HCT116 (cell line): Measurements from ENCODE around the gene INSRR. TPM values are rescaled to one million over a fixed set of nuclear protein-coding genes. Genes with fewer than 3 reads are reported as not detected.

Experiments
- ATAC-seq: fragments of 200-7000 bp; cut with Tn5 transposase; 2 replicates; pipeline ENCODE4 v1.9.1; 2020; ENCODE audit warnings: mild to moderate bottlenecking, moderate library complexity
- BruUV-seq: library from RNA; stranded (reverse); fragments of 400-500 nt; replicated peaks from 2 replicates; lab custom pipeline; 2021; lab: Mats Ljungman, UMichigan
- CTCF ChIA-PET: fragments of 300-600 bp; sonication (Branson Sonifier 250); formaldehyde crosslinking; loops from one replicate; lab custom pipeline; 2021; ENCODE audit warnings: antibody characterized with exemption; lab: Charles Lee
- POLR2A ChIA-PET: fragments of 300-600, 350-600 bp; sonication (Branson Sonifier 250); formaldehyde crosslinking; loops from one replicate; lab custom pipeline; 2021; ENCODE audit warnings: antibody characterized with exemption; lab: Charles Lee
- RAD21 ChIA-PET, 2 experiments: fragments of 300-600 bp; sonication (Branson Sonifier 250); formaldehyde crosslinking; loops; one replicate each; lab custom pipeline; 2023; ENCODE audit warnings: low total read pairs in 2 of 2; ENCODE audit not compliant: uncharacterized antibody in 2 of 2, unreplicated experiment in 2 of 2, low non-redundant PET in 1 of 2; lab: Charles Lee
- DNase-seq: peaks from one replicate; pipeline ENCODE4 v3.0.0-alpha.2; 2010; ENCODE audit warnings: low read depth, low spot score
- H2AFZ ChIP-seq: fragments of 200-600 bp; shearing (Covaris generic), sonication (generic); 2 replicates; pipeline ENCODE4 v1.6.1; 2017; ENCODE audit warnings: low read depth, mixed run types, mixed read lengths, antibody characterized with exemption, low read length; ENCODE audit not compliant: poor library complexity, severe bottlenecking
- H3K27ac ChIP-seq: 2 replicates; pipeline ENCODE4 v1.5.1; 2012; ENCODE audit warnings: low read depth, low read length
- H3K27me3 ChIP-seq: fragments of 200-600 bp; sonication (generic); 2 replicates; pipeline ENCODE4 v1.6.1; 2016; ENCODE audit warnings: mixed run types, low read length, mixed read lengths; ENCODE audit not compliant: insufficient read depth
- H3K36me3 ChIP-seq, 2 experiments: fragments of 200-500 bp in 1 of 2; fragments of 200-600 bp in 1 of 2; sonication (Bioruptor generic) in 1 of 2; sonication (generic) in 1 of 2; 2 replicates each; pipeline versions ENCODE4 v1.5.1 to v1.6.1; 2014 to 2016; ENCODE audit warnings: low read length in 2 of 2, inconsistent platforms in 1 of 2, mixed read lengths in 1 of 2, mixed run types in 1 of 2; ENCODE audit not compliant: insufficient read depth in 2 of 2, control insufficient read depth in 1 of 2
- H3K4me1 ChIP-seq, 2 experiments: fragments of 200-600 bp in 1 of 2; sonication (generic) in 1 of 2; 2 replicates each; pipeline versions ENCODE4 v1.5.1 to v1.6.1; 2012 to 2017; ENCODE audit warnings: low read length in 2 of 2, inconsistent platforms in 1 of 2, mild to moderate bottlenecking in 1 of 2, mixed read lengths in 1 of 2, mixed run types in 1 of 2, moderate library complexity in 1 of 2; ENCODE audit not compliant: insufficient read depth in 2 of 2, control insufficient read depth in 1 of 2
- H3K4me2 ChIP-seq: fragments of 200-600 bp; sonication (generic); 2 replicates; pipeline ENCODE4 v1.6.1; 2017; ENCODE audit warnings: mixed run types, low read length, mixed read lengths
- H3K4me3 ChIP-seq, 2 experiments: fragments of 200-600 bp in 1 of 2; sonication (generic) in 1 of 2; replicated peaks in 1 of 2; 2 replicates each; pipeline ENCODE4 v1.5.1; 2011 to 2016; ENCODE audit warnings: low read length in 2 of 2, control low read depth in 1 of 2, low read depth in 1 of 2, mild to moderate bottlenecking in 1 of 2, mixed read lengths in 1 of 2, mixed run types in 1 of 2
- H3K79me2 ChIP-seq: fragments of 200-600 bp; sonication (generic); 2 replicates; pipeline ENCODE4 v1.6.1; 2017; ENCODE audit warnings: mild to moderate bottlenecking, mixed run types, low read length, moderate library complexity, mixed read lengths; ENCODE audit not compliant: insufficient read depth
- H3K9ac ChIP-seq: fragments of 200-600 bp; sonication (generic); 2 replicates; pipeline ENCODE4 v1.6.1; 2016; ENCODE audit warnings: low read length, mixed read lengths
- H3K9me2 ChIP-seq: fragments of 200-600 bp; sonication (generic), shearing (Covaris generic); 2 replicates; pipeline ENCODE4 v1.6.1; 2017; ENCODE audit warnings: mixed run types, mild to moderate bottlenecking, moderate library complexity; ENCODE audit not compliant: insufficient read depth
- H3K9me3 ChIP-seq, 2 experiments: fragments of 200-500 bp in 1 of 2; fragments of 200-600 bp in 1 of 2; sonication (Bioruptor generic) in 1 of 2; sonication (generic) in 1 of 2; 2 replicates each; pipeline ENCODE4 v1.6.1; 2014 to 2017; ENCODE audit warnings: low read length in 2 of 2, mixed read lengths in 2 of 2, inconsistent platforms in 1 of 2, low read depth in 1 of 2, mild to moderate bottlenecking in 1 of 2, mixed run types in 1 of 2, moderate library complexity in 1 of 2; ENCODE audit not compliant: control insufficient read depth in 1 of 2, insufficient read depth in 1 of 2
- H4K20me1 ChIP-seq: fragments of 200-600 bp; sonication (generic), shearing (Covaris generic); 2 replicates; pipeline ENCODE4 v1.6.1; 2017; ENCODE audit warnings: mixed run types, mild to moderate bottlenecking, moderate library complexity; ENCODE audit not compliant: insufficient read depth
- CBX3 ChIP-seq: IDR thresholded peaks from 2 replicates; pipeline ENCODE4 v1.6.1; 2012; ENCODE audit warnings: low read depth
- CEBPB ChIP-seq: IDR thresholded peaks from 2 replicates; pipeline ENCODE4 v1.6.1; 2012; ENCODE audit warnings: low read depth
- EGR1 ChIP-seq: IDR thresholded peaks from 2 replicates; pipeline ENCODE4 v1.6.1; 2012; ENCODE audit warnings: low read depth
- ELF1 ChIP-seq: IDR thresholded peaks from 2 replicates; pipeline ENCODE4 v1.6.1; 2012; ENCODE audit warnings: low read depth, borderline replicate concordance
- POLR2A ChIP-seq: IDR thresholded peaks from 2 replicates; pipeline ENCODE4 v1.7.0; 2011; ENCODE audit warnings: borderline replicate concordance; ENCODE audit not compliant: insufficient read depth, insufficient read length; ENCODE audit errors: extremely low read depth
- SRF ChIP-seq: IDR thresholded peaks from 2 replicates; pipeline ENCODE4 v1.6.1; 2012; ENCODE audit warnings: low read depth
- YY1 ChIP-seq: IDR thresholded peaks from 2 replicates; pipeline ENCODE4 v1.6.1; 2011; ENCODE audit warnings: low read length, low read depth, moderate library complexity, mild to moderate bottlenecking; ENCODE audit not compliant: insufficient replicate concordance; ENCODE audit errors: extremely low read depth
- ZFX ChIP-seq: fragments of 450-650 bp; IDR thresholded peaks from 2 replicates; pipeline ENCODE4 v1.6.1; 2017
- intact Hi-C: fragments of 100-400 bp; cut with micrococcal nuclease; formaldehyde crosslinking; loops from 2 replicates; pipeline ENCODE4 v1.10.0; 2022
- total RNA-seq: library from RNA; stranded (reverse); gene quantifications from one replicate; pipeline ENCODE4 v1.2.1, GENCODE V29; 2021; ENCODE audit not compliant: unreplicated experiment
- TF ChIP-seq, protein P1 (sequence below): IDR thresholded peaks from 2 replicates; pipeline ENCODE4 v1.6.1; 2012
- TF ChIP-seq, protein P2 (sequence below): IDR thresholded peaks from 2 replicates; pipeline ENCODE4 v1.6.1; 2012; ENCODE audit warnings: low read depth
- TF ChIP-seq, protein P3 (sequence below), 3 experiments: fragments of 200-600 bp in 1 of 3; sonication (generic) in 1 of 3; IDR thresholded peaks in 2 of 3; conservative IDR thresholded peaks in 1 of 3; 2 replicates each; pipeline ENCODE4 v1.5.1; 2012 to 2017; ENCODE audit warnings: low read depth in 2 of 3, low read length in 2 of 3, antibody characterized with exemption in 1 of 3, borderline replicate concordance in 1 of 3, control low read depth in 1 of 3, mild to moderate bottlenecking in 1 of 3, mixed read lengths in 1 of 3, mixed run types in 1 of 3, moderate library complexity in 1 of 3; ENCODE audit not compliant: insufficient read depth in 1 of 3

INSRR gene
- total RNA-seq, 1 experiment from 2014 or later, result not detected

DNA sequence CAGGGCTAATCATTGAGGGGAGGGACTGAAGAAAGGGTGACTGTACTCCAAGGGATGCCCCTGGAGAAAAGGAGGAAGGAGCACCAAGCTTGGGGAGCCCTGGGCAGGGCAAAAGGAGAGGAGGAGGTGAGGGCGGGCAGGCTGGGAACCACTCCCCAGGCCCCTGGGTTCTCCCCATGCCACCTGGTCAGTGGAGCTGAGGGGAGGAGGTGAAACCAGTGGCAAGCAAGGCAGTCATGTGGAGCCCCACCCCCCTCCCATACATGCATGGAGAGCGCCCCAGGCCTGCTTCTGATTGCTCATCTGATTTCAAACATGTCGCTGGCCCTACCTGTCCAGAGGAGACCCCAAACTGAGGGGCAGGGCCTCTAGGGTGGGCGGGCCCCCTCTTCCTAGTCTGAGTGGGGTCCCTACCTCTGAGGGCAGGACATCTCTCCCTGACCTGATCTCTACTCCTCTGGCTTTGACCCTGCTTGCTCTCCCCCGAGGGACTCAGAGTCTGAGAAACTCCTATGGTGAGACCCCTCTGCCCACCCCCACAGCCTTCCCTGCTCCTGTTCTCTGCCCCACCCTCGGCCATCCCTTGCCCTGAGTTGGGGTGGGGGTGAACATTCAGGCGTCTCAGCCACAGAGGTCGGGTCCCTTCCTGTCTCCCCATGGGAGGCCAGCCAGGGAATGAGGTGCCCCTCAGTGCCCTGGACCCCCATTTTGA lies 18.6 kb downstream of the INSRR start:
- Histone ChIP-seq H3K36me3 (no peaks in the 10 kb centered on the region), H3K27ac (no peak overlapping the region), H3K4me3 (no peak overlapping the region), H3K27me3 (no peaks in the 10 kb centered on the region), H2AFZ (no peak overlapping the region), H3K4me1 (no peaks in the 10 kb centered on the region), H3K9me2 (no peaks in the 10 kb centered on the region), H3K79me2 (no peaks in the 10 kb centered on the region), H3K9ac (no peak overlapping the region), H4K20me1 (no peaks in the 10 kb centered on the region), H3K4me2 (no peak overlapping the region), H3K9me3 (no peaks in the 10 kb centered on the region)
- POLR2A ChIA-PET, result no interaction called here
- RAD21 ChIA-PET, result no interaction called here
- CTCF ChIA-PET, result interaction anchor here (4.5 kb wide), 1 partner anchor 19 kb away, joined by 44 read pairs; the partner anchor contains the start of genes INSRR and NTRK1
- intact Hi-C loops, result no loop called here
- ATAC-seq (no peak), DNase-seq (no peak)
- no TSS peak for BruUV-seq
- TF ChIP-seq EGR1, result no peak
- no peak for TF ChIP-seq CBX3
- TF ChIP-seq ELF1, result no peak

DNA sequence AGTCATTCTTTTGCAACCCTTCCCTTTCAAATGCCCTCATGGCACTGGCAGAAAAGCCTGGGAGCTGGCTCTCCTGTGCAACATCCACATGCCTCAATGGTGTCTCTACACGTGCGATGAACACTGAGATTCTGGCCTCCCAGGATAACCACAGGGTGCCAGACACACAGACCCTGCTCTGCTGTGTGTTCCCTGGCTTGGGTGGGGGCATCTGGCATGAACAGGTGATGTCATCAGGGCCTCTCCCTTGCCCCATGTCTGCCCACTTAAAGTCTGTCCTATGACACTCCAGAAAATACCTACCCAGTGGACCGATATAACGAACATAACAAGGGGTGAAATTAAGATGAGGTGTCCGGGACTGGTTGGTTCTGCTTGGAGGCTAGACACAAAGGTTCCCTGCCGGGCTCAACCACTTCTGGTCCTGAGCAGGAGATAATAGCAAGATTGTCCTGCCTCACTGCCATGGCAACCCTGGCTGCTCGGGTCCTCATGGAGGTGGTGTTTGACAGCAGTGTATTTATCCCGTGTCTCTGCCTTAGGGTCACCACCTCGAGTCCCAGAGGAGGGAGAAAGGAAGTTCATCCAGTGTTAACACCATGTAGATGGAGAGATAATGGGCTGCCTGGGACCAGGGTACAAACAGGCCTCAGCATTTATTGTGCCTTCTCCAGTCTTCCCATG lies 19.3 kb downstream of the INSRR start:
- H3K4me3 ChIP-seq, result no peak overlapping the region
- no peaks in the 10 kb centered on the region for H3K79me2 ChIP-seq
- POLR2A ChIA-PET, result interaction anchor here (0.6 kb wide), 1 partner anchor 51 kb away, joined by 3 read pairs; no protein-coding TSS in a partner anchor
- H4K20me1 ChIP-seq, result no peaks in the 10 kb centered on the region
- no peak for ATAC-seq
- H3K27me3 ChIP-seq, result no peaks in the 10 kb centered on the region
- no peaks in the 10 kb centered on the region for H3K4me1 ChIP-seq
- H3K4me2 ChIP-seq, result no peak overlapping the region
- intact Hi-C loops, result loop anchor here (2.0 kb wide), 1 partner anchor 51 kb away; no protein-coding TSS in a partner anchor
- no peaks in the 10 kb centered on the region for H3K36me3 ChIP-seq
- RAD21 ChIA-PET, result interaction anchor here in 1 of 2 experiments (1.4 kb wide), 1 partner anchor 27 kb away, joined by 3 read pairs; no protein-coding TSS in a partner anchor
- no peak for DNase-seq
- H3K9ac ChIP-seq, result no peak overlapping the region
- H3K9me2 ChIP-seq, result no peaks in the 10 kb centered on the region
- no TSS peak for BruUV-seq
- CTCF ChIA-PET, result interaction anchor here (1.0 to 4.5 kb wide), 9 partner anchors 8 to 88 kb away, joined by 3 to 44 read pairs (median 4); partner anchors contain the start of genes INSRR and NTRK1
- TF ChIP-seq CBX3 (no peak), EGR1 (no peak), CEBPB (no peak), ZFX (no peak), YY1 (no peak), SRF (no peak), POLR2A (no peak)
- TF ChIP-seq, protein P1, sequence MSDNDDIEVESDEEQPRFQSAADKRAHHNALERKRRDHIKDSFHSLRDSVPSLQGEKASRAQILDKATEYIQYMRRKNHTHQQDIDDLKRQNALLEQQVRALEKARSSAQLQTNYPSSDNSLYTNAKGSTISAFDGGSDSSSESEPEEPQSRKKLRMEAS, result no peak
- TF ChIP-seq, protein P2, sequence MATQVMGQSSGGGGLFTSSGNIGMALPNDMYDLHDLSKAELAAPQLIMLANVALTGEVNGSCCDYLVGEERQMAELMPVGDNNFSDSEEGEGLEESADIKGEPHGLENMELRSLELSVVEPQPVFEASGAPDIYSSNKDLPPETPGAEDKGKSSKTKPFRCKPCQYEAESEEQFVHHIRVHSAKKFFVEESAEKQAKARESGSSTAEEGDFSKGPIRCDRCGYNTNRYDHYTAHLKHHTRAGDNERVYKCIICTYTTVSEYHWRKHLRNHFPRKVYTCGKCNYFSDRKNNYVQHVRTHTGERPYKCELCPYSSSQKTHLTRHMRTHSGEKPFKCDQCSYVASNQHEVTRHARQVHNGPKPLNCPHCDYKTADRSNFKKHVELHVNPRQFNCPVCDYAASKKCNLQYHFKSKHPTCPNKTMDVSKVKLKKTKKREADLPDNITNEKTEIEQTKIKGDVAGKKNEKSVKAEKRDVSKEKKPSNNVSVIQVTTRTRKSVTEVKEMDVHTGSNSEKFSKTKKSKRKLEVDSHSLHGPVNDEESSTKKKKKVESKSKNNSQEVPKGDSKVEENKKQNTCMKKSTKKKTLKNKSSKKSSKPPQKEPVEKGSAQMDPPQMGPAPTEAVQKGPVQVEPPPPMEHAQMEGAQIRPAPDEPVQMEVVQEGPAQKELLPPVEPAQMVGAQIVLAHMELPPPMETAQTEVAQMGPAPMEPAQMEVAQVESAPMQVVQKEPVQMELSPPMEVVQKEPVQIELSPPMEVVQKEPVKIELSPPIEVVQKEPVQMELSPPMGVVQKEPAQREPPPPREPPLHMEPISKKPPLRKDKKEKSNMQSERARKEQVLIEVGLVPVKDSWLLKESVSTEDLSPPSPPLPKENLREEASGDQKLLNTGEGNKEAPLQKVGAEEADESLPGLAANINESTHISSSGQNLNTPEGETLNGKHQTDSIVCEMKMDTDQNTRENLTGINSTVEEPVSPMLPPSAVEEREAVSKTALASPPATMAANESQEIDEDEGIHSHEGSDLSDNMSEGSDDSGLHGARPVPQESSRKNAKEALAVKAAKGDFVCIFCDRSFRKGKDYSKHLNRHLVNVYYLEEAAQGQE, result no peak
- TF ChIP-seq, protein P3, sequence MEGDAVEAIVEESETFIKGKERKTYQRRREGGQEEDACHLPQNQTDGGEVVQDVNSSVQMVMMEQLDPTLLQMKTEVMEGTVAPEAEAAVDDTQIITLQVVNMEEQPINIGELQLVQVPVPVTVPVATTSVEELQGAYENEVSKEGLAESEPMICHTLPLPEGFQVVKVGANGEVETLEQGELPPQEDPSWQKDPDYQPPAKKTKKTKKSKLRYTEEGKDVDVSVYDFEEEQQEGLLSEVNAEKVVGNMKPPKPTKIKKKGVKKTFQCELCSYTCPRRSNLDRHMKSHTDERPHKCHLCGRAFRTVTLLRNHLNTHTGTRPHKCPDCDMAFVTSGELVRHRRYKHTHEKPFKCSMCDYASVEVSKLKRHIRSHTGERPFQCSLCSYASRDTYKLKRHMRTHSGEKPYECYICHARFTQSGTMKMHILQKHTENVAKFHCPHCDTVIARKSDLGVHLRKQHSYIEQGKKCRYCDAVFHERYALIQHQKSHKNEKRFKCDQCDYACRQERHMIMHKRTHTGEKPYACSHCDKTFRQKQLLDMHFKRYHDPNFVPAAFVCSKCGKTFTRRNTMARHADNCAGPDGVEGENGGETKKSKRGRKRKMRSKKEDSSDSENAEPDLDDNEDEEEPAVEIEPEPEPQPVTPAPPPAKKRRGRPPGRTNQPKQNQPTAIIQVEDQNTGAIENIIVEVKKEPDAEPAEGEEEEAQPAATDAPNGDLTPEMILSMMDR (IDR thresholded peaks at IDR 0.05 in 2 of 3, conservative IDR thresholded peaks at IDR 0.05 in 1 of 3; ENCODE audit: borderline replicate concordance in 1 of 3, insufficient read depth in 1 of 3, low read depth in 2 of 3, low read length in 2 of 3), result no peak
- no peaks in the 10 kb centered on the region for H3K9me3 ChIP-seq
- no peak overlapping the region for H3K27ac ChIP-seq
- H2AFZ ChIP-seq, result no peak overlapping the region
